Eye (tissue), 1 donor: Measurements from ENCODE around the gene SNAPC2.
"Not testable (repeated sequence)": the region's sequence is repeated elsewhere in the genome, so short reads cannot be mapped to it uniquely, and the experiment has no call there.

Source experiments
- DNase-seq: peaks from one replicate; pipeline ENCODE4 v3.0.0-alpha.2; 2015

Gene SNAPC2

GRCh38 chr19:7888826-7889217 is 31.3 kb upstream of the SNAPC2 start:
- DNase-seq: no peak

GRCh38 chr19:7893362-7894101 is 26.6 kb upstream of the SNAPC2 start:
- DNase-seq: not testable (repeated sequence)

GRCh38 chr19:7894612-7895309 is 25.4 kb upstream of the SNAPC2 start:
- no peak for DNase-seq

GRCh38 chr19:7895565-7895964 is 24.6 kb upstream of the SNAPC2 start:
- no peak for DNase-seq

GRCh38 chr19:7897292-7897691 is 22.8 kb upstream of the SNAPC2 start:
- DNase-seq: no peak

- no peak for DNase-seq
Observed at GRCh38 chr19:7898967-7899366, 21.2 kb upstream of the SNAPC2 start.

GRCh38 chr19:7899751-7900378 is 20.3 kb upstream of the SNAPC2 start:
- no peak for DNase-seq

GRCh38 chr19:7900401-7900870 is 19.7 kb upstream of the SNAPC2 start:
- DNase-seq: no peak

GRCh38 chr19:7900931-7901330 is 19.2 kb upstream of the SNAPC2 start:
- no peak for DNase-seq

- no peak for DNase-seq
Observed at GRCh38 chr19:7901337-7901736, 18.8 kb upstream of the SNAPC2 start.

- DNase-seq: no peak
Observed at GRCh38 chr19:7902796-7903243, 17.3 kb upstream of the SNAPC2 start.

GRCh38 chr19:7903244-7904073 is 16.7 kb upstream of the SNAPC2 start, which contains the start of gene MAP2K7:
Gene MAP2K7 (plus strand): TSS chr19:7903877. CDS start chr19:7903945, 68 bp downstream.
- peak; percentile 100 for DNase-seq

- peak; percentile 55 for DNase-seq
Observed at GRCh38 chr19:7904074-7905020, 15.8 kb upstream of the SNAPC2 start.

GRCh38 chr19:7905268-7905667 is 14.9 kb upstream of the SNAPC2 start:
- no peak for DNase-seq

- no peak for DNase-seq
Observed at GRCh38 chr19:7905859-7906258, 14.3 kb upstream of the SNAPC2 start.

- no peak for DNase-seq
Observed at GRCh38 chr19:7907122-7907521, 13.0 kb upstream of the SNAPC2 start.

GRCh38 chr19:7907544-7907943 is 12.6 kb upstream of the SNAPC2 start:
- no peak for DNase-seq

GRCh38 chr19:7908078-7908699 is 11.9 kb upstream of the SNAPC2 start:
- DNase-seq: no peak

- DNase-seq: no peak
Observed at GRCh38 chr19:7908742-7909461, 11.2 kb upstream of the SNAPC2 start.

GRCh38 chr19:7909471-7910067 is 10.6 kb upstream of the SNAPC2 start:
- no peak for DNase-seq
